ENCODE results near the gene PLAAT4. TPM values are rescaled to one million over a fixed set of nuclear protein-coding genes. Genes with fewer than 3 reads are reported as not detected.

The PLAAT4 gene
- total and polyA plus RNA-seq, 5 experiments from 2014 or later = 97.8 to 532 (median 460) TPM

DNA sequence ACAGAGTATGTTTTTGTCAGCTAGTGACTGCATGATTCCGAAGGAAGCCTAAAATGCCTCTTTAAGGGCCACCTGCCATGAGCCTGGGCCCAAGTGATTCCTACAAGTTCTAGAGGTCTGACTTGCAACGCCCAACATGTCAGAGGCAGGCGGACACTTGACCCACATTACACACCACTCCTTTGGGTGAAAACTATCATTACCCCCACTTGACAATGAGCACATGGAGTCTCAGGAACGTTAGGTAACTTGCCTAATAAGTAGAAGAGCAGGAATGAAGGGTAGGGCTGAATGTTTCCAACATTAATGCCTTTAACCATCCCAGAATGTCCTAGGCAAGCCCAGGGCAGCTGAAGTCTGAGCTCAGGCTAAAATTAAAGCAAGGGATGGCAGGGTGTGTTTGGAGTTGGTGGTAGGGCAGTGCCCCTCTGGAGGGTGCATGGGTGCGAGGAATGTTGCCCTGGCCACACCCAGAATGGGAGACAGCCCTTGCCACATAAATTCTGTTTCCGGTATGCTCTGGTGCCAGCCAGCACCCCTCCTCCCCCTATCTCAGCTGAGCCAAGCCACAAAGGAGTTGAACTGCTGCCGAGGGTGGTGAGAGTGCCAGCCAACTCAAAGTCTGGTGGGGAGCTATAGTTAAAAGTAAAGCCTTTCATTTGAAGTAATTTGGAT is 24.0 kb downstream of the PLAAT4 start:
- Mint-ChIP-seq H3K27ac (peak overlapping the region in 9 of 10 donors; percentile 72 to 93 (median 87)), H3K27me3 (no peaks in the 10 kb centered on the region), H3K36me3 (no peaks in the 10 kb centered on the region), H3K4me1 (peaks cover 36 to 76% (median 65%) of the 10 kb centered on the region in 4 donors), H3K4me3 (peak overlapping the region; percentile 34 to 88 (median 73)), H3K9me3 (no peaks in the 10 kb centered on the region)
- ATAC-seq = peak; percentile 94 to 96
- POLR2A ChIA-PET = interaction anchor here (0.9 to 5.9 kb wide), 6 partner anchors 8 to 31 kb away, joined by 3 to 58 read pairs (median 8); partner anchors contain the start of gene PLAAT4
- DNase-seq = peak in 8 of 10 donors; percentile 24 to 71 (median 58)

GRCh38 chr11:63563201-63564055 is 26.8 kb downstream of the PLAAT4 start, which contains the start of gene PLAAT2:
Gene PLAAT2, minus strand, starts transcription at chr11:63563379. Its CDS starts 55 bp downstream, at chr11:63563324.
- peak within 1 kb of the TSS in 8 of 10 donors; percentile 2 to 78 (median 44) for H3K27ac Mint-ChIP-seq
- DNase-seq (no peak), ATAC-seq (no peak)
- H3K27me3 Mint-ChIP-seq = no peaks in the 10 kb centered on the region
- H3K4me3 Mint-ChIP-seq = peak within 1 kb of the TSS in 6 of 10 donors; percentile 2 to 43 (median 20)
- H3K36me3 Mint-ChIP-seq = no peaks in the 10 kb centered on the region
- H3K9me3 Mint-ChIP-seq = no peaks in the 10 kb centered on the region
- POLR2A ChIA-PET = interaction anchor here (3.1 to 5.9 kb wide), 2 partner anchors 11 kb away, joined by 14 to 58 read pairs; no protein-coding TSS in a partner anchor
- H3K4me1 Mint-ChIP-seq = peaks cover 32 to 68% (median 66%) of the 10 kb centered on the region in 4 donors

- Mint-ChIP-seq H3K9me3 (no peaks in the 10 kb centered on the region), H3K4me1 (peaks cover 30 to 71% (median 61%) of the 10 kb centered on the region in 4 donors), H3K27me3 (no peaks in the 10 kb centered on the region), H3K36me3 (no peaks in the 10 kb centered on the region), H3K27ac (peak overlapping the region in 9 of 10 donors; percentile 2 to 86 (median 54)), H3K4me3 (peak overlapping the region in 5 of 10 donors; percentile 2 to 43 (median 19))
- no peak for ATAC-seq
- no peak for DNase-seq
- POLR2A ChIA-PET = interaction anchor here (0.6 to 5.9 kb wide), 3 partner anchors 10 to 103 kb away, joined by 3 to 58 read pairs (median 14); no protein-coding TSS in a partner anchor
Observed at GRCh38 chr11:63564056-63564774, 27.6 kb downstream of the PLAAT4 start.

- peaks cover 27 to 68% (median 55%) of the 10 kb centered on the region in 4 donors for H3K4me1 Mint-ChIP-seq
- peak overlapping the region in 2 of 10 donors; percentile 19 to 26 for H3K4me3 Mint-ChIP-seq
- no peaks in the 10 kb centered on the region for H3K27me3 Mint-ChIP-seq
- POLR2A ChIA-PET = interaction anchor here (0.5 to 5.9 kb wide), 4 partner anchors 9 to 102 kb away, joined by 3 to 58 read pairs (median 8); no protein-coding TSS in a partner anchor
- H3K27ac Mint-ChIP-seq = peak overlapping the region in 8 of 10 donors; percentile 2 to 86 (median 48)
- DNase-seq (no peak), ATAC-seq (no peak)
- H3K9me3 Mint-ChIP-seq = no peaks in the 10 kb centered on the region
- H3K36me3 Mint-ChIP-seq = no peaks in the 10 kb centered on the region
Observed at GRCh38 chr11:63564784-63565350, 28.3 kb downstream of the PLAAT4 start.

DNA sequence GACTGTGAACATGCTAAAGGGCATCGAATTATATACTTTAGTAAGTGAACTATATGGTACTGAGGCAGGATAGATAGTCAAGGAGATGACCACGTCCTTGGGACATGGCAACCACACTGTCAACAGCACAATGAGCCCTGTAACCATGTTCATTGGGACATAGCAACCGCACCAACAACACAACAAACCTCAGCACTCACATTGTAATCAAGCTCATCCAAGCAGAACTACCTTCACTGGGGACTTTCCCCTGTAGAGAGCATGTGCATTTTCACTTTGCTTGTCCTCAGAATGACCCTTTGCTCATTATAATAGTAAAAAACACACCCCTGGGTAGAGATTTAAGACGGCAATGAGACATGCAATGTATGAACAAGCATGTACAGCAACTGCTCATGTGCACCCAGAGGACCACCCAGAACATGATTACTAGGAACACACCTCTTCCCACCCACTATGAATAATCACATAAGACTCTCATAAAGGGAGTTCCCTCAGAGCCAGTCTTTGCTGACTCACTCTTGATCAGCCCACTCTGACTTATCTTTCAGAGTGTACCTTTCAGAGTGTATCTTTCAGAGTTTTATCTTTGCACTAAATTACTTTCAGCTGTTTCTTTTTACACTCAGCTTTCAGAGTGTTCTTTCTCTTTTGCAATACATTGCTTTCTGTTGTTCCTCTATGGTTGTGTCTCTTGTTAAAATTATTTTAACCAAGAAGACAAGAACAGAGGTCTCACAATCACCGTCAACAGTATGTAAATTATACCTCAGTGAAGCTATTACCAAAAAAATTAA is 30.6 kb downstream of the PLAAT4 start:
- peak overlapping the region in 6 of 10 donors; percentile 12 to 61 (median 41) for H3K4me3 Mint-ChIP-seq
- H3K27me3 Mint-ChIP-seq = no peaks in the 10 kb centered on the region
- H3K27ac Mint-ChIP-seq = peak overlapping the region; percentile 49 to 90 (median 84)
- DNase-seq (peak in 9 of 10 donors; percentile 42 to 83 (median 67)), ATAC-seq (peak; percentile 86 to 88)
- POLR2A ChIA-PET = interaction anchor here (0.6 to 1.8 kb wide), 7 partner anchors 10 to 212 kb away, joined by 3 to 7 read pairs (median 5); no protein-coding TSS in a partner anchor
- no peaks in the 10 kb centered on the region for H3K9me3 Mint-ChIP-seq
- H3K4me1 Mint-ChIP-seq = peaks cover 22 to 52% (median 45%) of the 10 kb centered on the region in 4 donors
- no peaks in the 10 kb centered on the region for H3K36me3 Mint-ChIP-seq

- Mint-ChIP-seq H3K27ac (peak overlapping the region in 1 of 10 donors; percentile 57), H3K27me3 (no peaks in the 10 kb centered on the region), H3K36me3 (no peaks in the 10 kb centered on the region), H3K4me1 (peaks cover 23 to 57% (median 47%) of the 10 kb centered on the region in 4 donors), H3K4me3 (no peak overlapping the region), H3K9me3 (no peaks in the 10 kb centered on the region)
- DNase-seq (no peak), ATAC-seq (no peak)
- POLR2A ChIA-PET = no interaction called here
Observed at GRCh38 chr11:63569570-63569969, 33.0 kb downstream of the PLAAT4 start.

GRCh38 chr11:63572026-63572688 is 35.5 kb downstream of the PLAAT4 start:
- ATAC-seq = no peak
- Mint-ChIP-seq H3K36me3 (no peaks in the 10 kb centered on the region), H3K27ac (peak overlapping the region in 5 of 10 donors; percentile 62 to 91 (median 63)), H3K27me3 (no peaks in the 10 kb centered on the region), H3K4me3 (peak overlapping the region in 2 of 10 donors; percentile 4 to 52), H3K9me3 (no peaks in the 10 kb centered on the region), H3K4me1 (peaks cover 20 to 55% (median 41%) of the 10 kb centered on the region in 4 donors)
- POLR2A ChIA-PET = interaction anchor here (3.3 kb wide), 1 partner anchor 35 kb away, joined by 25 read pairs; the partner anchor contains the start of gene PLAAT4
- DNase-seq = no peak

GRCh38 chr11:63573881-63574855 is 37.6 kb downstream of the PLAAT4 start:
- H3K4me1 Mint-ChIP-seq = peaks cover 19 to 42% (median 33%) of the 10 kb centered on the region in 4 donors
- H3K27ac Mint-ChIP-seq = peak overlapping the region; percentile 86 to 98 (median 96)
- H3K36me3 Mint-ChIP-seq = peaks cover 0 to 2% (median 0%) of the 10 kb centered on the region in 3 donors
- DNase-seq = peak in 7 of 10 donors; percentile 20 to 65 (median 36)
- H3K9me3 Mint-ChIP-seq = peaks cover 0 to 9% (median 3%) of the 10 kb centered on the region in 9 donors
- no peaks in the 10 kb centered on the region for H3K27me3 Mint-ChIP-seq
- ATAC-seq = peak; percentile 87 to 89
- POLR2A ChIA-PET = interaction anchor here (1.1 to 3.7 kb wide), 6 partner anchors 9 to 693 kb away, joined by 3 to 55 read pairs (median 10); partner anchors contain the start of genes PLAAT2 and PLAAT4
- H3K4me3 Mint-ChIP-seq = peak overlapping the region; percentile 80 to 96 (median 90)

DNA sequence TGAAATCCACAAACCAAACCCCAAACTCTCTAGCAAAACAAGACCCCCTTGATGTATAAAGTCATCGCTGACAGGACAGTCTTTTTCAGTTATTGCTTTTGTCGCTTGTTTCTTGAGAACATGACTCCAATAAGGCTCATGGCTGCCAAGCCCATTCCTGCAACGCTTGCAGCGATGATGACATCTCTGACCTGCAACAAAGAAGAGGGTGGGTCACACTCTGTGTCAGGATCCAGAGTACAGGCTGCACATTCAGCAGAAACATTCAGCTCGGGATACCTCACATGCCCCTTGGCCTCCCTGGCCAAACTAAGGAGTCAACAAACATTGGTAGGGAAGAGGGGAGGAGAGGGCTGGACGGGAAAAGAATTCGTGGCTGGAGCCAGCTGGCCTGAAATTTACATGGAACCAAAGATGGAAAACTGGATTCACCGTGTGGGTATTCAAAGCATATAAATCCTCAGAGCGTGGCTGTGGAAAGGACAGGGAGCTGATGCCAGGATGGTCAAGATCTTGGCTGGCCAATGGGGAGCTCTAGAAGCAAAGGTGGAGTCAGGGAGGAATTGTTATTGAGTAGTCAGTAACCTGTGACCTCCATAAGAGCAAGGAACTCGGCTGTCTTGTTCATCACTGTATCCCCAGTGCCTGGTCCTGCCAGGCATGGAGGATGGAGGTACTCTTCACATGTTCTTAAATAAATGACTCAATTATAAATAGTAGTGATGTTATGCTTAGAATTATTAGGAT is 38.4 kb downstream of the PLAAT4 start:
- peak overlapping the region; percentile 86 to 98 (median 96) for H3K27ac Mint-ChIP-seq
- peaks cover 19 to 42% (median 33%) of the 10 kb centered on the region in 4 donors for H3K4me1 Mint-ChIP-seq
- H3K4me3 Mint-ChIP-seq = peak overlapping the region; percentile 80 to 96 (median 90)
- ATAC-seq = peak; percentile 28 to 35
- DNase-seq = no peak
- peaks cover 0 to 2% (median 0%) of the 10 kb centered on the region in 3 donors for H3K36me3 Mint-ChIP-seq
- no peaks in the 10 kb centered on the region for H3K27me3 Mint-ChIP-seq
- peaks cover 0 to 11% (median 3%) of the 10 kb centered on the region in 9 donors for H3K9me3 Mint-ChIP-seq
- POLR2A ChIA-PET = interaction anchor here (0.9 to 3.7 kb wide), 6 partner anchors 12 to 693 kb away, joined by 3 to 55 read pairs (median 10); partner anchors contain the start of genes PLAAT2 and PLAAT4

All from naive thymus-derived CD8-positive, alpha-beta T cell (primary cell).